DOHH2 (cell line): ENCODE results near the gene PSMD8.

Experiments used
- H3F3A ChIP-seq: fragments of 200-600 bp; sonication (generic), shearing (Covaris generic); 2 replicates; pipeline ENCODE4 v1.6.0; 2016; ENCODE audit warnings: antibody characterized with exemption, mild to moderate bottlenecking; ENCODE audit not compliant: control insufficient read depth, insufficient read depth
- H3K27ac ChIP-seq: fragments of 200-600 bp; sonication (generic); 2 replicates; pipeline ENCODE4 v1.5.1; 2014; ENCODE audit warnings: low read depth, mild to moderate bottlenecking, low read length, moderate library complexity
- H3K27me3 ChIP-seq: fragments of 200-600 bp; sonication (generic); 2 replicates; pipeline ENCODE4 v1.6.1; 2014; ENCODE audit warnings: mild to moderate bottlenecking, low read length, mixed read lengths; ENCODE audit not compliant: control insufficient read depth
- H3K36me3 ChIP-seq: fragments of 200-600 bp; sonication (generic); 2 replicates; pipeline ENCODE4 v1.6.1; 2014; ENCODE audit warnings: mild to moderate bottlenecking, low read length, moderate library complexity, mixed read lengths; ENCODE audit not compliant: control insufficient read depth
- H3K4me1 ChIP-seq: fragments of 200-600 bp; sonication (generic); 2 replicates; pipeline ENCODE4 v1.6.1; 2014; ENCODE audit warnings: mild to moderate bottlenecking, low read length, mixed read lengths; ENCODE audit not compliant: control insufficient read depth
- H3K4me2 ChIP-seq: fragments of 200-600 bp; sonication (generic); 2 replicates; pipeline ENCODE4 v1.6.0; 2014; ENCODE audit warnings: mild to moderate bottlenecking, low read length, moderate library complexity
- H3K4me3 ChIP-seq: fragments of 200-600 bp; sonication (generic); 2 replicates; pipeline ENCODE4 v1.5.1; 2014; ENCODE audit warnings: mild to moderate bottlenecking, low read length, mixed read lengths
- H3K79me2 ChIP-seq: fragments of 200-600 bp; sonication (generic); 2 replicates; pipeline ENCODE4 v1.6.1; 2014; ENCODE audit warnings: mild to moderate bottlenecking, low read length, mixed read lengths; ENCODE audit not compliant: control insufficient read depth
- H3K9me2 ChIP-seq: fragments of 200-600 bp; sonication (generic); replicated peaks from 2 replicates; pipeline ENCODE4 v1.6.1; 2014; ENCODE audit warnings: mild to moderate bottlenecking, low read length, mixed read lengths; ENCODE audit not compliant: control insufficient read depth
- H3K9me3 ChIP-seq: fragments of 200-600 bp; sonication (generic); 2 replicates; pipeline ENCODE4 v1.6.1; 2014; ENCODE audit warnings: antibody characterized with exemption, low read length, mixed read lengths; ENCODE audit not compliant: control insufficient read depth, insufficient read depth
- H4K20me1 ChIP-seq: fragments of 200-600 bp; sonication (generic); 2 replicates; pipeline ENCODE4 v1.6.0; 2014; ENCODE audit warnings: low read depth, mild to moderate bottlenecking, antibody characterized with exemption, low read length, moderate library complexity; ENCODE audit not compliant: control insufficient read depth, insufficient read depth
- CTCF ChIP-seq: fragments of 200-600 bp; sonication (generic); IDR thresholded peaks from one replicate; pipeline ENCODE4 v1.5.1; 2014; ENCODE audit warnings: antibody characterized with exemption, mild to moderate bottlenecking, low read depth, low read length; ENCODE audit not compliant: poor library complexity, severe bottlenecking
- EZH2phosphoT487 ChIP-seq: fragments of 200-600 bp; sonication (generic); IDR thresholded peaks from 2 replicates; pipeline ENCODE4 v1.6.1; 2017; ENCODE audit warnings: borderline replicate concordance, mild to moderate bottlenecking, antibody characterized with exemption, low read length, moderate library complexity, mixed read lengths

Gene PSMD8

GRCh38 chr19:38346837-38347236, 27.5 kb upstream of the PSMD8 start:
- H3K4me2 ChIP-seq = no peak overlapping the region
- no peaks in the 10 kb centered on the region for H4K20me1 ChIP-seq
- no peaks in the 10 kb centered on the region for H3K27me3 ChIP-seq
- H3K4me1 ChIP-seq = no peaks in the 10 kb centered on the region
- no peak overlapping the region for H3K4me3 ChIP-seq
- no peaks in the 10 kb centered on the region for H3F3A ChIP-seq
- no peaks in the 10 kb centered on the region for H3K9me3 ChIP-seq
- no peaks in the 10 kb centered on the region for H3K9me2 ChIP-seq
- TF ChIP-seq CTCF = no peak
- H3K36me3 ChIP-seq = no peaks in the 10 kb centered on the region
- no peak overlapping the region for H3K27ac ChIP-seq
- no peaks in the 10 kb centered on the region for H3K79me2 ChIP-seq

GRCh38 chr19:38350883-38351282, 23.5 kb upstream of the PSMD8 start:
- H3K4me1 ChIP-seq = no peaks in the 10 kb centered on the region
- no peak overlapping the region for H3K4me2 ChIP-seq
- H3F3A ChIP-seq = no peaks in the 10 kb centered on the region
- H3K9me2 ChIP-seq = no peaks in the 10 kb centered on the region
- H3K4me3 ChIP-seq = no peak overlapping the region
- no peak overlapping the region for H3K27ac ChIP-seq
- TF ChIP-seq CTCF (no peak), EZH2phosphoT487 (no peak)
- no peaks in the 10 kb centered on the region for H3K36me3 ChIP-seq
- H3K79me2 ChIP-seq = no peaks in the 10 kb centered on the region
- peaks cover under 1% of the 10 kb centered on the region; the same call in 1 of the 2 replicates for H3K27me3 ChIP-seq
- no peaks in the 10 kb centered on the region for H3K9me3 ChIP-seq
- no peaks in the 10 kb centered on the region for H4K20me1 ChIP-seq

- no peaks in the 10 kb centered on the region for H3K9me2 ChIP-seq
Observed at GRCh38 chr19:38351865-38352395, 22.4 kb upstream of the PSMD8 start.

More at GRCh38 chr19:38351865-38352395, 22.4 kb upstream of the PSMD8 start:
- TF ChIP-seq CTCF (no peak), EZH2phosphoT487 (no peak)
- H3K27me3 ChIP-seq = peaks cover 10% of the 10 kb centered on the region
- no peak overlapping the region for H3K27ac ChIP-seq
- H3K9me3 ChIP-seq = no peaks in the 10 kb centered on the region
- H3K4me3 ChIP-seq = no peak overlapping the region
- no peaks in the 10 kb centered on the region for H4K20me1 ChIP-seq
- no peaks in the 10 kb centered on the region for H3K4me1 ChIP-seq
- no peaks in the 10 kb centered on the region for H3K36me3 ChIP-seq
- H3K79me2 ChIP-seq = no peaks in the 10 kb centered on the region
- H3K4me2 ChIP-seq = no peak overlapping the region
- H3F3A ChIP-seq = no peaks in the 10 kb centered on the region
